ENCODE results near the gene RRBP1. TPM values are rescaled to one million over a fixed set of nuclear protein-coding genes. Genes with fewer than 3 reads are reported as not detected.

RRBP1 gene
- total RNA-seq, 2 donors from 2014 or later: 68.6 to 127 TPM

GRCh38 chr20:17631576-17632319 lies 50.3 kb downstream of the RRBP1 start:
- intact Hi-C loops (cut with DNase I): no loop called here
- ATAC-seq (no peak), DNase-seq (no peak)

DNA sequence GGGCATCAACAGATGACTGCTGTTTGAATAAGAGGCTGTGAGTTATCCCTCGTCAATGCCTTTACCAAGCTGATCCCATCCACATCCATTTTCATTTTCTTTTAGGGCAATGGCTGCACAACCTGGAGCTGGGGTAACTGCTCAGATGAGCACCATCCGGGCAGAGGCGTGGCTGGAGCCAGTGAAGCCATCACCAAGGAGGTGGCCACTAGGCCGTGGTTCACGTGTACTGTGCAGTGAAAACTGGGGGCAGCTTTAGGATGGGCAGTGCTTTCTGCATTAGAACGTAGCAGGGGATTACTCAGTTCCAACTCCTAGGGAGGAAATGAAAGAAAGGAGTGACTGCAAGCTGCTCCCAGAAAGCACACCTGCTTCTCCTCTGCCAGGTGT lies 51.2 kb downstream of the RRBP1 start:
- DNase-seq: no peak
- intact Hi-C loops (cut with DNase I): no loop called here
- ATAC-seq: no peak

- DNase-seq (no peak), ATAC-seq (no peak)
- intact Hi-C loops (cut with DNase I): no loop called here
Observed at GRCh38 chr20:17630151-17630805, 51.8 kb downstream of the RRBP1 start.

DNA sequence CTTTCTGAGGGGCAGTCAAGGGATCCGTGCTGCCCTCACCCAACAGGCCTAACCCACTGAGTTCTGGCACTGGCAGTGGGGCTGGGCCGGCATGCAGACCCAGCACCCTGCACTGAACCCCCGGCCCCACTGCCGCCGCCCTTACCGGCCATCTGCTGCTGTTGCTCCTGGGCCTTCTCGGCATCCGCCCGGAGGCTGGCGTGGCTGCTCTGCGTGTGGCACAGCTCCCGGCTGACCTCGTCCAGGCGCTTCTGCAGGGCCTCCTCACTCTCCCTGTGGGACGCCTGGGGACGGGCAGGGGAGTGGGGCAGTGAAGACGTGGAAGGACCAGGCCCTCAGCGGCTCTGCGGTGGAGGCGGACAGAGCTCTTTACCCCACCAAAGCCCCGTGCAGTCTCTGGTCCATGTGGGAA lies 52.4 kb downstream of the RRBP1 start:
- intact Hi-C loops (cut with DNase I): no loop called here
- ATAC-seq (no peak), DNase-seq (no peak)

DNA sequence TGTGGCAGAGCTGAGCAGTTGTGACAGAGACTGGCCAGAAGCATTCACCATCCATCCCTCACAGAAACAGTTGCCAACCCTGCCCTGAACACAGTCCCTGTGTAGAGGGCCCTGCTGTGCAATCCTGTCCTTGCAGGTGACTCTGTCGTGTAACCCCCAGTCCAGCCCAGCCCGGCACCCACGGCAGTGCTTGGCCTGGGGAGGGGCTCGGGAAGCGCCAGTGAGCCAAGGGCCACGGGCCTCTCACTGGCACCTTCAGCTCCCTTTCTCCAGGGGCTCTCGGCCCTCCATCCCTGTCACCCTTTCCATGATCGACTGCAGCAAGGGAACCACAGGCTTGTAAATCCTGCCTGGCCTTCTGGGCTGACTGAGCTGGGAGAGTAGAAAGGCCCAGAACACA lies 53.0 kb downstream of the RRBP1 start:
- ATAC-seq: no peak
- intact Hi-C loops (cut with DNase I): no loop called here
- DNase-seq: peak; percentile 14

GRCh38 chr20:17628101-17628841 lies 53.8 kb downstream of the RRBP1 start:
- DNase-seq: peak; percentile 14
- intact Hi-C loops (cut with DNase I): no loop called here
- no peak for ATAC-seq

- DNase-seq (peak; percentile 16), ATAC-seq (no peak)
- intact Hi-C loops (cut with DNase I): no loop called here
Observed at GRCh38 chr20:17627101-17627955, 54.7 kb downstream of the RRBP1 start.

DNA sequence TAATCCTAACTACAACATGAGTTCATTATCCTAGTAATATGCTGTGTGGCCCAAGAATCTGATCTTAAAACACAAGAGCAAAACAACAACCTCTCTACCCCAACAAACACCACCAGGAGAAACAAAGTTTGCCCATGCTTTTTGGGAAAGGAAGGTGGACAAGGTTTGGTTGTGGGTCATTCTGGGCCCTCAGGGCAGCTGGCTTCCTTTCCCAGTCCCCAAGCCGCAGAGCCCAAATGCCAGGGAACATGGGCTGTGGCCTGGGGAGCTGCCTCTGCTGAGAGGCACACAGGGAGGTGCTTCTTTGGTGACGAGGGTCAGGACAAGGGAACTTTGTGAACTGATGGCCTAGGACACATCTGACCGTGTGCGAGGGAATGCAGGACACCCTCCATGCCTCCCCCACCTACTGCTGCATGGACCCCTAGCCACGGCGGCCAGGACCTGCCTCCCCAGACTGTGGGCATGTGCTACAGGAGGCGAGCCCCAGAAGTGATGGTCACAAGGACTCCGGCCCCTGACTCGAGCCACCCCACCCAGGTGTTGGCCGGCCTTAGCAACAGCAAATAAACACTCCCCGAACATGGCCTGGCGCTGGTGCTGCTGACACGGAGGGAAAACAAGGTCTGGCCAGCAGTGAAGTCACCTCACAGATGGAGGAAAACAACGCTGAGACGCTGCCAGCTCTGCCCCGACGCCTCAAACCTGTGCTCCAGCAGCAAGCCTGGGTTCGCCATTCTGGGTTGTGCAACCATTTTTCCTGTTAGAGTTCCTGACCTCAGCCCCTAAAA lies 55.6 kb downstream of the RRBP1 start:
- intact Hi-C loops (cut with DNase I): no loop called here
- peak; percentile 35 for DNase-seq
- ATAC-seq: peak; percentile 9 to 12

GRCh38 chr20:17625246-17626051 lies 56.6 kb downstream of the RRBP1 start:
- intact Hi-C loops (cut with DNase I): no loop called here
- DNase-seq: peak; percentile 24
- no peak for ATAC-seq

GRCh38 chr20:17624551-17625245 lies 57.3 kb downstream of the RRBP1 start:
- intact Hi-C loops (cut with DNase I): no loop called here
- ATAC-seq (no peak), DNase-seq (no peak)

- DNase-seq (no peak), ATAC-seq (no peak)
- intact Hi-C loops (cut with DNase I): no loop called here
Observed at GRCh38 chr20:17624070-17624469, 58.0 kb downstream of the RRBP1 start.

DNA sequence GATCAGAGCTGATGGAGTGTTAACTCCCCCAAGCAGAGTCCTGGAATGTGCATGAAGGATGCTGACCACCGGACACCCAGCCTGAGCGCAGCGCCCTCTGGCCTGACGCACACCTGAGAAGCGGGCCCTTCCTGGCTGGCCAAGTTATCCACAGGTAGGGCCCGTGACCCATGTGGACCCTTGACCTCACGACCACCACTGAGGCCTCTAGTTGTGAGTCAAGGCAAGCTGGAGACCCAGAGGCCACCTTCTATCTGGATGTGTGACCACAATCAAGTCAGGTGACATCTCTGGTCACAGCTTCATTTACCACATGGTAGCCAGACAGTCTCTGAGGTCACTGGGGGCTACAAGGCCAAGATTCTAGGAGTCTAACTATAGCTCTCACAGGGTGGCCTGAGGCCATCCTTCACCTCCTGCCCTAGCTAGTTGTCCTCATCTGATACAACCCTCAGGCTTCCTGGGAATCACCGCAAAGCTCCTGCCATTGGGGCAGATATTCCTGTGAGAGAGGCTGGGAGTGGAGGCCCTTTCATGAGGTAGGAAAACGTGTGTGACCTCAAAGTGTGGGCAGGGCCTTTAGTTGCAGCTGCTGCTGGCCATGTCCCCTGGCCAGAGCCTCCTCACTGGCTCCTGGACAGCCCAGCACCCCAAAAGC lies 59.1 kb downstream of the RRBP1 start:
- DNase-seq (no peak), ATAC-seq (no peak)
- intact Hi-C loops (cut with DNase I): no loop called here

DNA sequence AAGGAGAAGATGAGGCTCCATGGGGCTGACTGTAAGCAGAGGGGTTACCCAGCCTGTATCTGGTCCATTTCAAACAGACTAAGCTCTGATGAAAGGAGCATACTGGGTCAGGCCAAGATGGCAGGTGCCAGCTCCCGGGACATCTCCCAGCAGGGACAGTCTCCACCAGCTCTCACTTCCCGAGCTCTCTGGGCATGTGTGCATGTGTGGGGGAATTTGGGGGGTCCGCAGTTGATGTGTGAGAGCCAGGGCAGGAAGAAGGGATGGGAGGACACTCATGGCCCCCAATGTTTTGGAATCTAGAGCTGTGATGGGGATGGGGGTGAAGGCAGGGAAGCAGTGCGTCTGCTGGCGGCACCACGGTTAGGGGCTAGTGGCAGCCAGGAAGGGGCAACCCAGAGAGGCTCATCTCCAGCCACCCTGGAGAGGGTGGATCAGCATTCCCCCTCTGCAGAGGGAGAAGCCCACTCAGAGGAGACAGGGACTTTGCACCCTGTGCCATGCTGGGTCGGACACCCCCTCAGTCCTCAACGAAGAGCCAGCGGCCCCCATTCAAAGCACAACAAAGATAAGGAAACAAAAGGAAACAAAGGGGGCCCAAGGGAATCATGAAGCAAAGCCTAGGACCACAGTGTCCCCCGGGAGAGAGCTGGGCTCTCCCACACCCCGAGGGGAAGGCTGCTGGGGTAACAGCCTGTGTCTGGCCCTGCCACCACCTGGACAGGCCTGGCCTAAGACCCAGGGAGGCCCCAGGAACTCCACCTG lies 59.8 kb downstream of the RRBP1 start:
- ATAC-seq (no peak), DNase-seq (no peak)
- intact Hi-C loops (cut with DNase I): no loop called here

- DNase-seq (no peak), ATAC-seq (no peak)
- intact Hi-C loops (cut with DNase I): no loop called here
Observed at GRCh38 chr20:17621229-17621968, 60.6 kb downstream of the RRBP1 start.

Measured in left cardiac atrium (tissue), 4 donors.